ENCODE data around the gene ZNF225. TPM values are rescaled to one million over a fixed set of nuclear protein-coding genes. Genes with fewer than 3 reads are reported as not detected.
A peak's percentile ranks its signal among the peaks of the same experiment; 100 is the strongest.

The ZNF225 gene
- 1 to 10 TPM; 2.0 to 2.9 TPM for total RNA-seq

GRCh38 chr19:44113138-44113783 is at the start of gene ZNF225:
ZNF225 (plus strand) TSS chr19:44113399; CDS start chr19:44115828, 2,429 bp downstream.
- WGBS, 2 donors, result 0% methylated on average over 34 to 44 of the region's 44 CpGs
- intact Hi-C loops (cut with DNase I), result loop anchor here (10.0 kb wide), 2 partner anchors 52 to 108 kb away; partner anchors contain the start of genes ZNF226 and ZNF230
- peak within 1 kb of the TSS; percentile 70 to 72 for H3K4me3 ChIP-seq
- TF ChIP-seq POLR2A (IDR thresholded peaks at IDR 0.05) (peak in 2 of 3 donors; percentile 48 to 50), CTCF (IDR thresholded peaks at IDR 0.05) (peak in 3 of 7 experiments; percentile 23 to 39 (median 28))
- peak within 1 kb of the TSS; percentile 13 to 67 (median 52) for H3K27ac ChIP-seq
- no peaks in the 10 kb centered on the region for H3K27me3 ChIP-seq
- DNase-seq, result peak; percentile 96 to 99 (median 97)
- peaks cover 0 to 21% (median 0%) of the 10 kb centered on the region in 3 donors for H3K9me3 ChIP-seq
- peaks cover 22% of the 10 kb centered on the region for H3K4me1 ChIP-seq
- peaks cover 0 to 3% of the 10 kb centered on the region in 2 donors for H3K36me3 ChIP-seq (replicated peaks in 1 of 2; ENCODE audit: insufficient read depth in 1 of 2, low read depth in 2 of 2)
- peak; percentile 99 for ATAC-seq

GRCh38 chr19:44066305-44066704 is 46.9 kb upstream of the ZNF225 start:
- no peak for TF ChIP-seq POLR2A (IDR thresholded peaks at IDR 0.05)
- no peak for TF ChIP-seq CTCF (IDR thresholded peaks at IDR 0.05)
- intact Hi-C loops (cut with DNase I), result no loop called here
- H3K4me3 ChIP-seq, result no peak overlapping the region
- H3K9me3 ChIP-seq, result peaks cover 0 to 56% (median 0%) of the 10 kb centered on the region in 3 donors
- no peak overlapping the region for H3K27ac ChIP-seq
- no peaks in the 10 kb centered on the region for H3K27me3 ChIP-seq
- no peak for DNase-seq
- 57 to 65% methylated on average over 3 of the region's 3 CpGs for WGBS, 2 donors
- H3K36me3 ChIP-seq (replicated peaks in 1 of 2; ENCODE audit: insufficient read depth in 1 of 2, low read depth in 2 of 2), result peaks cover 6 to 17% of the 10 kb centered on the region in 2 donors
- ATAC-seq, result no peak
- peaks cover under 1% of the 10 kb centered on the region for H3K4me1 ChIP-seq

- TF ChIP-seq CTCF (IDR thresholded peaks at IDR 0.05) (no peak), POLR2A (IDR thresholded peaks at IDR 0.05) (no peak)
- H3K4me1 ChIP-seq, result peaks cover 14% of the 10 kb centered on the region
- DNase-seq (no peak), ATAC-seq (no peak)
- 94% methylated on average over 1 of the region's 1 CpG for WGBS, 2 donors
- H3K36me3 ChIP-seq (replicated peaks in 1 of 2; ENCODE audit: insufficient read depth in 1 of 2, low read depth in 2 of 2), result peaks cover 2 to 11% of the 10 kb centered on the region in 2 donors
- intact Hi-C loops (cut with DNase I), result no loop called here
- H3K27me3 ChIP-seq, result no peaks in the 10 kb centered on the region
- H3K9me3 ChIP-seq, result peaks cover 0 to 37% (median 0%) of the 10 kb centered on the region in 3 donors
- no peak overlapping the region for H3K4me3 ChIP-seq
- no peak overlapping the region for H3K27ac ChIP-seq
These were observed 43.8 kb upstream of the ZNF225 start for GRCh38 chr19:44069415-44069814.

GRCh38 chr19:44071824-44072542 is 41.2 kb upstream of the ZNF225 start, which contains the start of gene ZNF284:
ZNF284 (plus strand) TSS chr19:44072159; CDS start chr19:44076390, 4,231 bp downstream.
- 0 to 1% methylated on average over 26 to 40 of the region's 40 CpGs for WGBS, 2 donors
- ATAC-seq, result peak; percentile 99
- peak in 2 of 3 donors; percentile 49 to 52 for TF ChIP-seq POLR2A (IDR thresholded peaks at IDR 0.05)
- no peak for TF ChIP-seq CTCF (IDR thresholded peaks at IDR 0.05)
- H3K27me3 ChIP-seq, result no peaks in the 10 kb centered on the region
- intact Hi-C loops (cut with DNase I), result no loop called here
- peaks cover 0 to under 1% of the 10 kb centered on the region in 2 donors for H3K36me3 ChIP-seq (replicated peaks in 1 of 2; ENCODE audit: insufficient read depth in 1 of 2, low read depth in 2 of 2)
- DNase-seq, result peak; percentile 86 to 93 (median 86)
- H3K4me1 ChIP-seq, result peaks cover 14% of the 10 kb centered on the region
- peak within 1 kb of the TSS; percentile 11 to 27 for H3K4me3 ChIP-seq
- H3K9me3 ChIP-seq, result peaks cover 0 to 16% (median 0%) of the 10 kb centered on the region in 3 donors
- peak within 1 kb of the TSS in 3 of 4 donors; percentile 2 to 65 (median 52) for H3K27ac ChIP-seq

Measured in body of pancreas (tissue), 4 donors.